Loucy (cell line): ENCODE data around the gene LYZ.

Source experiments
- H2AFZ ChIP-seq: fragments of 200-600 bp; sonication (generic); 2 replicates; pipeline ENCODE4 v1.6.0; 2016; ENCODE audit warnings: antibody characterized with exemption, mild to moderate bottlenecking, low read length, moderate library complexity
- H3F3A ChIP-seq: fragments of 200-600 bp; 2 replicates; pipeline ENCODE4 v1.6.0; 2016; ENCODE audit warnings: antibody characterized with exemption, low read depth, mild to moderate bottlenecking
- H3K27me3 ChIP-seq: fragments of 200-600 bp; sonication (generic); 2 replicates; pipeline ENCODE4 v1.6.1; 2014; ENCODE audit warnings: low read length, mild to moderate bottlenecking; ENCODE audit not compliant: insufficient read depth, poor library complexity, severe bottlenecking
- H3K36me3 ChIP-seq: fragments of 200-600 bp; sonication (generic); 2 replicates; pipeline ENCODE4 v1.6.1; 2016; ENCODE audit warnings: low read length; ENCODE audit not compliant: insufficient read depth
- H3K4me1 ChIP-seq: fragments of 200-600 bp; sonication (generic); 2 replicates; pipeline ENCODE4 v1.5.1; 2014; ENCODE audit warnings: low read length, mild to moderate bottlenecking; ENCODE audit not compliant: insufficient read depth, poor library complexity, severe bottlenecking
- H3K4me2 ChIP-seq: fragments of 200-600 bp; sonication (generic); 2 replicates; pipeline ENCODE4 v1.6.0; 2014; ENCODE audit warnings: antibody characterized with exemption, low read length, low read depth, mild to moderate bottlenecking; ENCODE audit not compliant: poor library complexity, severe bottlenecking
- H3K4me3 ChIP-seq: fragments of 200-600 bp; sonication (generic); 2 replicates; pipeline ENCODE4 v1.5.1; 2014; ENCODE audit warnings: low read length, mild to moderate bottlenecking, mixed read lengths; ENCODE audit not compliant: poor library complexity, severe bottlenecking
- H3K79me2 ChIP-seq: fragments of 200-600 bp; sonication (generic); 2 replicates; pipeline ENCODE4 v1.6.1; 2014; ENCODE audit warnings: low read length; ENCODE audit not compliant: insufficient read depth
- H3K9ac ChIP-seq: fragments of 200-600 bp; sonication (generic); 2 replicates; pipeline ENCODE4 v1.6.0; 2014; ENCODE audit warnings: mild to moderate bottlenecking, low read depth, low read length, moderate library complexity; ENCODE audit not compliant: poor library complexity, severe bottlenecking
- H3K9me2 ChIP-seq: fragments of 200-600 bp; sonication (generic); replicated peaks from 2 replicates; pipeline ENCODE4 v1.6.1; 2016; ENCODE audit warnings: low read depth, low read length, mixed read lengths
- H3K9me3 ChIP-seq: fragments of 200-600 bp; sonication (generic); 2 replicates; pipeline ENCODE4 v1.6.1; 2014; ENCODE audit warnings: mild to moderate bottlenecking, antibody characterized with exemption, low read length, low read depth; ENCODE audit not compliant: insufficient read depth
- H4K20me1 ChIP-seq: fragments of 200-600 bp; sonication (generic); 2 replicates; pipeline ENCODE4 v1.6.0; 2014; ENCODE audit warnings: antibody characterized with exemption, low read length, mild to moderate bottlenecking; ENCODE audit not compliant: insufficient read depth, poor library complexity, severe bottlenecking
- CTCF ChIP-seq: fragments of 200-600 bp; sonication (generic); conservative IDR thresholded peaks from 2 replicates; pipeline ENCODE4 v1.5.1; 2014; ENCODE audit warnings: mild to moderate bottlenecking, antibody characterized with exemption, low read length
- EZH2phosphoT487 ChIP-seq: fragments of 200-600 bp; IDR thresholded peaks from 2 replicates; pipeline ENCODE4 v1.6.1; 2018; ENCODE audit warnings: antibody characterized with exemption, mild to moderate bottlenecking, moderate library complexity, borderline replicate concordance

Gene LYZ

GRCh38 chr12:69350002-69350626 is 1.9 kb downstream of the LYZ start:
- Histone ChIP-seq H3F3A (no peaks in the 10 kb centered on the region), H3K9me3 (no peaks in the 10 kb centered on the region), H4K20me1 (no peaks in the 10 kb centered on the region), H3K79me2 (no peaks in the 10 kb centered on the region), H3K27me3 (no peaks in the 10 kb centered on the region), H3K4me2 (no peak overlapping the region), H3K4me3 (no peak overlapping the region), H2AFZ (no peak overlapping the region), H3K9ac (no peak overlapping the region), H3K36me3 (no peaks in the 10 kb centered on the region), H3K9me2 (no peaks in the 10 kb centered on the region), H3K4me1 (peaks cover 7% of the 10 kb centered on the region)
- TF ChIP-seq CTCF (no peak), EZH2phosphoT487 (no peak)

GRCh38 chr12:69350777-69351176 is 2.6 kb downstream of the LYZ start:
- Histone ChIP-seq H3K4me1 (peaks cover 7% of the 10 kb centered on the region), H3K79me2 (no peaks in the 10 kb centered on the region), H3F3A (no peaks in the 10 kb centered on the region), H3K9ac (no peak overlapping the region), H3K4me2 (no peak overlapping the region), H3K9me3 (no peaks in the 10 kb centered on the region), H3K27me3 (no peaks in the 10 kb centered on the region), H3K36me3 (no peaks in the 10 kb centered on the region), H2AFZ (no peak overlapping the region), H3K4me3 (no peak overlapping the region), H3K9me2 (no peaks in the 10 kb centered on the region), H4K20me1 (no peaks in the 10 kb centered on the region)
- no peak for TF ChIP-seq CTCF
- TF ChIP-seq EZH2phosphoT487 = no peak

GRCh38 chr12:69351462-69352236 is 3.5 kb downstream of the LYZ start:
- H3K9me3 ChIP-seq = no peaks in the 10 kb centered on the region
- no peaks in the 10 kb centered on the region for H3K27me3 ChIP-seq
- no peak overlapping the region for H2AFZ ChIP-seq
- H3F3A ChIP-seq = no peaks in the 10 kb centered on the region
- H3K4me3 ChIP-seq = no peak overlapping the region
- no peaks in the 10 kb centered on the region for H4K20me1 ChIP-seq
- H3K36me3 ChIP-seq = no peaks in the 10 kb centered on the region
- no peak overlapping the region for H3K4me2 ChIP-seq
- TF ChIP-seq EZH2phosphoT487 (no peak), CTCF (no peak)
- no peaks in the 10 kb centered on the region for H3K9me2 ChIP-seq
- H3K9ac ChIP-seq = no peak overlapping the region
- peaks cover 7% of the 10 kb centered on the region for H3K4me1 ChIP-seq
- no peaks in the 10 kb centered on the region for H3K79me2 ChIP-seq
